ENCODE data around the gene PPP1R14B.
A peak's percentile ranks its signal among the peaks of the same experiment; 100 is the strongest.

Gene PPP1R14B, protein sequence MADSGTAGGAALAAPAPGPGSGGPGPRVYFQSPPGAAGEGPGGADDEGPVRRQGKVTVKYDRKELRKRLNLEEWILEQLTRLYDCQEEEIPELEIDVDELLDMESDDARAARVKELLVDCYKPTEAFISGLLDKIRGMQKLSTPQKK

DNA sequence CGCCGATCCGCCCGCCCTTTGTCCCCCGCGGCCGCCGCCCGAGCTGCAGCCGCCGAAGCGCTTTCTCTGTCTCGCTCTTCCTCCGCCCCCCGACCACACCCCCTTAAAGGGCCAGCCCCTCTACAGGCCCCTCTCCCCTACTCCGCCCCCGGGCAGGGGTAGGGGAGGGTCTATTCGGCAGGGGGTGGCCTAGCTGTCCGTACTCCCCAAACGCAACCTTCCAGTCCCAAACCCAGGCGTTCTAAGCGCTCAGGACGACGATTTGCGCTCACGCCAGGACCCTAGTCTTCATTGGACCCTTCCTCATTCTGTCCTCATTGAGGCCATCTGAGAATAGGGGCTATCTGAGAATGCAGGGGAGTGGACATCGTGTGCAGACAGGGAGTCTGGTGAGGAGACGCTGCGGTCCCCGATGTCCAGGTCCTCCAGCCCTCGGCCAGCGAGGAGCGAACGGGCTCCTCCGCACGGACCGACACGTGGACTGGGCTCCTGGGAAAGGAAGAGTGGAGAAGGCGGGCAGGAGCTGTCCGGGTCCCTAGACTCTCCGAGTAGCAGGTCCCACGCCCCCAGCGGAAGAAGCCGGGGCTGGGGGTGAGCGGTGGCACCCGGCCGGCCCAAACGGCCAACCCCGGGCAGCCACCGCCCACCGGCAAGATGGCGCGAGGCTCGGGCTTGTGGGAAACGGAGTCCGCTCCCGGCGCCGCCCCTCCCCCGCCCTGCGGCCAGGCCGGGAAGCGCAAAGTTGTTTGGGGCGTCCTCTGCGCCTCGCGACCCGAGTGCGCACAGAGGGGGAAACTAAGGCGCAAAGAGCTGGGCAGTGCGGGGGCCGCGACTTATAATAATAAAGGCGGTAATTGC, at the start of gene PPP1R14B:
Gene PPP1R14B (minus strand): TSS at position 73 of the 858 bp plus-strand sequence. CDS start 270 bp downstream, outside the sequence.
- DNase-seq (ENCODE audit: low spot score in 2 of 2) (peak; percentile 69 to 74), ATAC-seq (ENCODE audit: low read depth) (peak; percentile 70)
- H3K9me3 Mint-ChIP-seq, result no peaks in the 10 kb centered on the region
- peaks cover 16% of the 10 kb centered on the region for H3K4me1 Mint-ChIP-seq
- peak within 1 kb of the TSS; percentile 80 for H3K27ac Mint-ChIP-seq
- H3K36me3 Mint-ChIP-seq, result peaks cover 2% of the 10 kb centered on the region
- peak within 1 kb of the TSS; percentile 89 for H3K4me3 Mint-ChIP-seq
- no peaks in the 10 kb centered on the region for H3K27me3 Mint-ChIP-seq

DNA sequence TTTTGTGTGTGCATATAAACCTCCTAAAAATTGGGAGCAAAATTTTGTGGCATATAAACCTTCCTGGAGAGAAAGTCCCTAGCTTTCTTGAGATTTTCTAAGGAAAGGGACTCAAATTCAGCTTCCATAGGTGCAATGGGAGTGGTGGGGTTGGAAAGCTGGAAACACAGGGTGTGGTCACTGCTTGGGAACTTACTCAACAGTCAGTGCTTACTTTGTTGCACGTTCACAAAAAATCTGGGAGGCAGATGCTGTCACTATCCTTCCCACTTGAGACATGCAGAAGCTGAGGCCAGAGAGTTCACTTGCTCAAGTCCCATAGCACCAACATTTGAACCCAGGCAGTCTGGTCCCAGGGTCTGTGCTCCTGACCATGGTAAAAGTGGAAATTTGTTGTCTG, 49.5 kb upstream of the PPP1R14B start:
- H3K27ac Mint-ChIP-seq, result no peak overlapping the region
- H3K4me1 Mint-ChIP-seq, result peaks cover 23% of the 10 kb centered on the region
- peaks cover 38% of the 10 kb centered on the region for H3K27me3 Mint-ChIP-seq
- DNase-seq (ENCODE audit: low spot score in 2 of 2) (no peak), ATAC-seq (ENCODE audit: low read depth) (no peak)
- no peaks in the 10 kb centered on the region for H3K9me3 Mint-ChIP-seq
- H3K36me3 Mint-ChIP-seq, result no peaks in the 10 kb centered on the region
- no peak overlapping the region for H3K4me3 Mint-ChIP-seq

DNA sequence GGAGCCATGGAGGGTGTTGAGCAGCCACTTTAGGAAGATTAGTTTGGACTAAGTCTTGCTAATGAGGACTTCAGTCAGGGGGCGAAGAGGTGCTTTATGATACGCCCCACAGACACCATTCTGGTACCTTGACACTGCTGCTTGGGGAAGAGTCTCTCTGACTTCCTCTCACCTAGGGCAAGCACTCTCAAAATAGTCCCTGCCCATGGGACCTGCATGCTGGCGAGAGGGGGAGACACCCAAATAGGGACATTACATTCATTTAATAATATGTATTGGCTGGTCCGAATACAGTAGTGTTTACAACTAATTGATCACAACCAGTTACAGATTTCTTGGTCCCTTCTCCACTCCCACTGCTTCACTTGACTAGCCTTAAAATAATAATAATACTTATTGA, 49.0 kb upstream of the PPP1R14B start:
- peaks cover 22% of the 10 kb centered on the region for H3K4me1 Mint-ChIP-seq
- DNase-seq (ENCODE audit: low spot score in 2 of 2) (no peak), ATAC-seq (ENCODE audit: low read depth) (no peak)
- H3K27ac Mint-ChIP-seq, result no peak overlapping the region
- H3K4me3 Mint-ChIP-seq, result no peak overlapping the region
- H3K27me3 Mint-ChIP-seq, result peaks cover 40% of the 10 kb centered on the region
- no peaks in the 10 kb centered on the region for H3K9me3 Mint-ChIP-seq
- no peaks in the 10 kb centered on the region for H3K36me3 Mint-ChIP-seq

DNA sequence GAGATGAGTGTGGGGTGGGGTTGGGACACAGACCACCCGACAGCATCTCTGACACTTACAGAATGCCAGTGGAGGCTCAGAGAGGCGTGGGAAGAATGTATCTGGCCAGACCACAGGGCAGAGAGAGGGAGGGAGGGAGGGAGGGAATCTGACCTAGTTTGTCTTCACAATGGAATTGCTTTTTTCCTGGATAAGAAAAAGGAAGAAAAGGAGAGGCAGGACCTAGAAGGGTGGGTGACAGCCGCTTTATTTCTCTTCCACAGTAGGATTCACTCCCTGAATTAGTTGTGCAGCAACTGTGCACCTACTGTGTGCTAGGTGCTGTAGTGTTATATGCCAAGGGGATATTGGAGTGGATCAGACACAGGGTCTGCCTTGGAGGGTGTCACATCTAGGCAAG, 48.0 kb upstream of the PPP1R14B start:
- no peaks in the 10 kb centered on the region for H3K36me3 Mint-ChIP-seq
- no peaks in the 10 kb centered on the region for H3K9me3 Mint-ChIP-seq
- peaks cover 39% of the 10 kb centered on the region for H3K27me3 Mint-ChIP-seq
- DNase-seq (ENCODE audit: low spot score in 2 of 2) (no peak), ATAC-seq (ENCODE audit: low read depth) (no peak)
- H3K27ac Mint-ChIP-seq, result peak overlapping the region; percentile 43
- peaks cover 17% of the 10 kb centered on the region for H3K4me1 Mint-ChIP-seq
- no peak overlapping the region for H3K4me3 Mint-ChIP-seq

DNA sequence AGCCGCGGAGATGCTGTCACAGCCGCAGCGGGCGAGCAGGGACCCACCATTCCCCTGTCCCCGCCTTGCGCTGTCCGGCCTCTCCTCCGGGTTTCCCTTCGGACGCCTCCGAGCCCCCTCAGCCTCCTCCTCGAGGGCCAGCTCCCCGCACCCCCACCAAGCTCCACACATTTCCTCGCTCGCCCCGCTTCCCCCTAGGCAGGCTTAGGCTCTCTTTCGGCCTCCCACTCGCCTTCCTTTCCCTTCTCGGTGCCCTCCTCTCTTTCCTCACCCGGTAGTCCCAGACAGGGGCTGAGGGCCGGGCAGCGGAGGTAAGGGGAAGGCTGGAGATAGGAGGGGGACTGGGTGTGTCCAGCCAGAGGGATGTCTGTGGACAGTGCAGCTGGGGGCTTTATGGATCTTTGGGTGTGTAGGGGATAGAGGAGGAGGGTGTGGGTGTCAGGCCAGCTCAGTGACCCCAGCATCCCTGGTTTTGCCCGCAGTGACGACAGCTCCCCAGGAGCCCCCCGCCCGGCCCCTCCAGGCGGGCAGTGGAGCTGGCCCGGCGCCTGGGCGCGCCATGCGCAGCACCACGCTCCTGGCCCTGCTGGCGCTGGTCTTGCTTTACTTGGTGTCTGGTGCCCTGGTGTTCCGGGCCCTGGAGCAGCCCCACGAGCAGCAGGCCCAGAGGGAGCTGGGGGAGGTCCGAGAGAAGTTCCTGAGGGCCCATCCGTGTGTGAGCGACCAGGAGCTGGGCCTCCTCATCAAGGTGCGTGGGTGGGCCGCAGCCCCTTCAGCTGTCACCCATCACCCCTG, 45.9 kb upstream of the PPP1R14B start:
- DNase-seq (ENCODE audit: low spot score in 2 of 2), result no peak
- peak overlapping the region; percentile 79 for H3K4me3 Mint-ChIP-seq
- peaks cover 31% of the 10 kb centered on the region for H3K27me3 Mint-ChIP-seq
- no peaks in the 10 kb centered on the region for H3K9me3 Mint-ChIP-seq
- peaks cover 12% of the 10 kb centered on the region for H3K4me1 Mint-ChIP-seq
- ATAC-seq (ENCODE audit: low read depth), result peak; percentile 26
- no peak overlapping the region for H3K27ac Mint-ChIP-seq
- H3K36me3 Mint-ChIP-seq, result no peaks in the 10 kb centered on the region

DNA sequence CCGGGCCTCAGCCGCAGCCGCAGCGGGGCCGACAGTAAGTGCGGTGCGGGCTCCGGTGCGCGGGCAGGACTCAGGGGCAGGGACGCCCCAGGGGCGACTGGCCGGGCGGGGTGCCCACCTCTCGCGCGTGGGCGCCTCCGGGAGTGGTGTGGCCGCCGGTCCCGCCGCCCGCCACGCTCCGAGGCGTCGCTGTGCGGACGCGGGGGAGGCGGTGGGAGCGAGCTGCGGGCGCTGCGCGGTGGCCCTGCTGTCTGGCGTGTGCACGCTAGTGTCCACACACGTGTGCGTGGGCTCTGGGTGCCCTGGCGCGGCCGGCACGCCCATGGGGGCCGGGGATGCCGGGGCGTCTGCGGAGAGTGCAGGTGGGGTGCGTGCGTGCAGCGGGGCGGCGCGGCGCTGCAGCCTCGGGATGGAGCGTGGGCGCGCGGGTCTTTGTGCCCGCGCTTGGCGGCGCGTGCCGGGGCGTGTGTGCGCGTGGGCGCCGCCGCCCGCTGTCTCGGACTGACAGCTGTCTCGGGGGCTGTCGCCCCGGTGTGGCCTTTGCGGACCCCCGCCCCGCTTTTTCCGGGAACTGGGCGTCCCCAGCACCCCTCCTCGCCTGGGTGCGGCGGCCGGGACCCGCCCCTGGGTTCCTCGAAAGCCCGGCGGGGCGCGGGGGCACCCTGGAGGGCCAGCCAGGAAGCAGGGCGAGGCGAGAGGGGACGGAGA, 45.2 kb upstream of the PPP1R14B start:
- DNase-seq (ENCODE audit: low spot score in 2 of 2) (no peak), ATAC-seq (ENCODE audit: low read depth) (peak; percentile 69)
- Mint-ChIP-seq H3K27ac (no peak overlapping the region), H3K4me3 (no peak overlapping the region), H3K4me1 (peaks cover 7% of the 10 kb centered on the region), H3K27me3 (peaks cover 24% of the 10 kb centered on the region), H3K36me3 (no peaks in the 10 kb centered on the region), H3K9me3 (no peaks in the 10 kb centered on the region)

DNA sequence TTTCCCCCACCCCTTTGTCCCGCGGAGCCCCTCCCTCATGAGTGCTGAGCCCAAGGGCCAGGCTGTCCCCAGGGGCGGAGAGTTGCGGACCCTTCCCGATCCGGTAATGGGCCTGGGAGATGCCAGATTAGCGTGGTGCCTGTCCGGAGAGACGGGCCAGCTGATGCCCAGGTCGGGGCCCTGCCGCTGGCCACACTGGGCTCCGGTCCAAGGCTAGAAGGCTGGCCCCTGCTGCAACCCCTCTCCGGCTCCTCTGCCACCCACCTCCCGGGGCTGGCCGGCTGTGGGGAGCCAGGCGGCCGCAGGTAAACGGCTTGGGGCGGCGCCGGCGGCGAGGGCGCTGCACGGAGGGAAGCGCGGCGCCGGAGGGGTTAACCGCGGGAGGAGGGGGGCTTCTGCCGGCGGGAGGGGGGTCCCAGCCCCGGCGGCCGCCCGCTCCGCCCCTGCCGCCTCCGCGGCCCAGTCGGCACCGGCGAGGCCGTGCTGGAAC, 44.6 kb upstream of the PPP1R14B start, which contains the start of gene KCNK4:
Gene KCNK4 (plus strand): TSS at position 41 of the 490 bp plus-strand sequence. CDS start 1,717 bp downstream, outside the sequence.
- ATAC-seq (ENCODE audit: low read depth) (no peak), DNase-seq (ENCODE audit: low spot score in 2 of 2) (no peak)
- peaks cover 21% of the 10 kb centered on the region for H3K27me3 Mint-ChIP-seq
- H3K27ac Mint-ChIP-seq, result no peak within 1 kb of the TSS
- H3K9me3 Mint-ChIP-seq, result no peaks in the 10 kb centered on the region
- no peaks in the 10 kb centered on the region for H3K36me3 Mint-ChIP-seq
- peak within 1 kb of the TSS; percentile 87 for H3K4me3 Mint-ChIP-seq
- peaks cover 13% of the 10 kb centered on the region for H3K4me1 Mint-ChIP-seq

DNA sequence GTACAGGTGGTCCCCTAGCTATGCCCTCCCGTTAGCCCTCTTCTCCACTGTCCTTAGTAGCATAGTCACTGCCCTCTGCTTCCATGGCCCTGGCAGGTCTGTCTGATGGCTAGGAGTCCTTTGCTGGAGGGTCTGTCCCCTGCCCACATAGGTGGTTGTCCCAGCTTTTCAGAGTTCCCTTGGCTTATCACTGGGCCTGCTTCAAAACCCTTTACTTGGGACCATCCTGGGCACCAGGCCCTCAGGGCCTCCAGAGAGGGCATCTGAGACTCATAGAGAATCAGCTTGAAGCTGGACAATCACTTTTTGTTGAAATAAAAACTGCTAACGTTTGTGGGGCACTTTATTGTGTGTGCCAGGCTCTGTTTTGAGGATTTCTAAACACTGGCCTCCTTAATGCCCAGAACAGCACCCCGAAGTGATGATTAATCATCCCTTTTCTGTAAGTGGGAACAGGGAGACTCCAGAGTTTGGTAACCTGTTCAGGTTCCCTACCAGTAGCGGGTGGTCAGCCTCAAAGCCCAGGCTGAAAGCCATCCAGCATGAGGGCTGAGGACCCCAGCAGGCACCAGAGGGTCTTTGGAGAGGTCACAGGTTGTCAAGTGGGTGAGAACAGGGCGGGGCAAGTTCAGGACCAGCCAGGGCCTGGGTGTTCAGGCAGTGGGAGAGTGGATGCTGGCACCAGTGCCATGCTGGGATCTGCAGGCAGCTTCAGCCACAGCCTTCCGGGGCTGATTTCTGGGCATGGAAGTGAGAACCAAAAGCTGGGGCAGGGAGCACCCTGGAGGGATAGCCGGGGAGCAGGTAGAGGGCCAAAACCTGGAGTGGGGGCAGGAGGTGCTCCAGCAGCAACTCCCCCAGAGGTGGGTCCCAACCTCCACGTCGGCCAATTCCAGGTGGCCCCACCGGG, 43.9 kb upstream of the PPP1R14B start:
- peaks cover 19% of the 10 kb centered on the region for H3K27me3 Mint-ChIP-seq
- H3K36me3 Mint-ChIP-seq, result no peaks in the 10 kb centered on the region
- H3K4me1 Mint-ChIP-seq, result peaks cover 14% of the 10 kb centered on the region
- no peak overlapping the region for H3K27ac Mint-ChIP-seq
- peak overlapping the region; percentile 87 for H3K4me3 Mint-ChIP-seq
- no peak for DNase-seq (ENCODE audit: low spot score in 2 of 2)
- ATAC-seq (ENCODE audit: low read depth), result no peak
- H3K9me3 Mint-ChIP-seq, result no peaks in the 10 kb centered on the region

DNA sequence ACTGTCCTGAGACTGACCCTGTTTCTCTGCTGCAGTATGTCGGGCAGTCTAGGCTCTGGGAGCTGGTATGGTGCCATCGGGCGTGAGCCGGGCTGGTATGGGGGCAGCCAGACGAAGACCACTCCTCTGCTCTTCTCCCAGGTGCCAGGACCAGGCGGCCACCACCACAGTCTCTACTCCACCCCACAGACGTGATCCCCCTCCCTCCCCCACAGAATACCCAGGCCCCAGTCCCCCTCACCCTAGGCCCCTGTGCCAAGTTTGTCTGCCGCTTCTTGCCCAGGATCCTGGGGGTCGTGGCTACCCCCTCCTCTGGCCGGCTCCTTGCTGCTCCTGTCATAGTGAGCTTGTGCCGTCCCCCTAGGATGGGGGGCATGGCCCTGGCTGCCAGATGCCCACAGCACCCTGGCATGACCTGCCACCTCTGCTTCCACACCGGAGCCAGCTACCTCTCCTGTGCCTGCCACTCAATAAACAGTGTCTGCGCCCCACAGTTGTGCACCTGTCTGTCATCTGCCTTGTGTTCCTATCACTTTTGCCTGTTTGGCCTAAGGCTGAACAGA, 42.3 kb upstream of the PPP1R14B start:
- ATAC-seq (ENCODE audit: low read depth) (no peak), DNase-seq (ENCODE audit: low spot score in 2 of 2) (no peak)
- no peaks in the 10 kb centered on the region for H3K36me3 Mint-ChIP-seq
- no peaks in the 10 kb centered on the region for H3K9me3 Mint-ChIP-seq
- no peak overlapping the region for H3K4me3 Mint-ChIP-seq
- H3K27me3 Mint-ChIP-seq, result peaks cover 13% of the 10 kb centered on the region
- H3K27ac Mint-ChIP-seq, result no peak overlapping the region
- H3K4me1 Mint-ChIP-seq, result peaks cover 14% of the 10 kb centered on the region

DNA sequence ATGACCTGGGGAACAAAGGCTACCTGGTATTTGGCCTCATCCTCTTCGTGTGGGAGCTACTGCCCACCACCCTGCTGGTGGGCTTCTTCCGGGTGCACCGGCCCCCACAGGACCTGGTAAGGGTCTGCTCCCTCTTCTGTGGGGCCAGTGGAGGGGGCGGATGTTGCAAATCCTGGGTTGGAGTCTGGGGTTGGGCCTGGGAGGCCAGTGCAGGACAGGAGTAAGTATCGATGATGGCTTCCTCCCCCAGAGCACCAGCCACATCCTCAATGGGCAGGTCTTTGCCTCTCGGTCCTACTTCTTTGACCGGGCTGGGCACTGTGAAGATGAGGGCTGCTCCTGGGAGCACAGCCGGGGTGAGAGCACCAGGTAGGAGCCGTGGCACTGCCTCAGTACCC, 41.6 kb upstream of the PPP1R14B start:
- H3K27ac Mint-ChIP-seq, result no peak overlapping the region
- ATAC-seq (ENCODE audit: low read depth) (no peak), DNase-seq (ENCODE audit: low spot score in 2 of 2) (no peak)
- peaks cover 10% of the 10 kb centered on the region for H3K27me3 Mint-ChIP-seq
- H3K4me3 Mint-ChIP-seq, result no peak overlapping the region
- no peaks in the 10 kb centered on the region for H3K36me3 Mint-ChIP-seq
- no peaks in the 10 kb centered on the region for H3K9me3 Mint-ChIP-seq
- H3K4me1 Mint-ChIP-seq, result peaks cover 16% of the 10 kb centered on the region

DNA sequence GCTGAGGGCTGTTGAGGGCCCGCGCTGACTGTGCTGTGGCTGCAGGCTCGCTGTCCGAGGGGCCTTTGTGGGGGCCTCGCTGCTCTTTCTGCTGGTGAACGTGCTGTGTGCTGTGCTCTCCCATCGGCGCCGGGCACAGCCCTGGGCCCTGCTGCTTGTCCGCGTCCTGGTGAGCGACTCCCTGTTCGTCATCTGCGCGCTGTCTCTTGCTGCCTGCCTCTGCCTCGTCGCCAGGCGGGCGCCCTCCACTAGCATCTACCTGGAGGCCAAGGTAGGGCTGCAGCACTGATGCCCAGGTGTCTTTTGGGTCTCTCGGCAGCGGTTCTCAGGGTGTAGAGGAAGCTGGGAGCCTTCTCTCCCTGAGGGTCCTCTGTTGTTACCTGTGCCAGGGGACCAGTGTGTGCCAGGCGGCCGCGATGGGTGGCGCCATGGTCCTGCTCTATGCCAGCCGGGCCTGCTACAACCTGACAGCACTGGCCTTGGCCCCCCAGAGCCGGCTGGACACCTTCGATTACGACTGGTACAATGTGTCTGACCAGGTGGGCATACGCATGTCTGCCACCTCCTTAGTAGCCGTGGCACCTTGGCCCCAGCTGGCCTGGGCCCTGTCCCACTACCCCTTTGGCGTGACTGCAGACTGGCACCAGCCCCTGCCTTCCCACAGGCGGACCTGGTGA, 41.1 kb upstream of the PPP1R14B start:
- Mint-ChIP-seq H3K9me3 (no peaks in the 10 kb centered on the region), H3K36me3 (no peaks in the 10 kb centered on the region), H3K27me3 (peaks cover 7% of the 10 kb centered on the region), H3K27ac (no peak overlapping the region), H3K4me1 (peaks cover 18% of the 10 kb centered on the region), H3K4me3 (no peak overlapping the region)
- no peak for DNase-seq (ENCODE audit: low spot score in 2 of 2)
- no peak for ATAC-seq (ENCODE audit: low read depth)

DNA sequence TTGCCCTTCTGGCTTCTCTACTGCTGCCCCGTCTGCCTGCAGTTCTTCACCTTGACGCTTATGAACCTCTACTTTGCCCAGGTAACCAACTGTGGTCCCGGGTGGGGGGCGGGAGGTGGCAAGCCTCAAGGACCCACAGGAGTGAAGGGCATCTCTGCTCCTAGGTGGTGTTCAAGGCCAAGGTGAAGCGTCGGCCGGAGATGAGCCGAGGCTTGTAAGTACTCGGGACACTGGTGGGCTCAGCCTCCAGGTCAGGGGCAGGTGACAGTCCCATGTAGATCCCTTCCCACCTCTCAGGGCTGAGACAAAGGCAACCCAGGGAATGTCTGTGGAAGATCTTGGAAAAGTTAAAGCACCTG, 40.0 kb upstream of the PPP1R14B start:
- Mint-ChIP-seq H3K9me3 (no peaks in the 10 kb centered on the region), H3K27ac (peak overlapping the region; percentile 79), H3K36me3 (peaks cover 3% of the 10 kb centered on the region), H3K4me3 (peak overlapping the region; percentile 87), H3K4me1 (peaks cover 17% of the 10 kb centered on the region), H3K27me3 (peaks cover 5% of the 10 kb centered on the region)
- no peak for DNase-seq (ENCODE audit: low spot score in 2 of 2)
- ATAC-seq (ENCODE audit: low read depth), result no peak

Measured in memory B cell (primary cell).